RWPE1 (cell line): ENCODE data around the gene NMT2.
A peak's percentile ranks its signal among the peaks of the same experiment; 100 is the strongest.

Experiments
- CTCF ChIA-PET: fragments of 350-600 bp; sonication (Branson Sonifier 250); formaldehyde crosslinking; extraction: SDS; loops from one replicate; lab custom pipeline; 2021; lab: Yijun Ruan, JAX
- POLR2A ChIA-PET: fragments of 400-600 bp; formaldehyde crosslinking; extraction: SDS; loops from one replicate; lab custom pipeline; 2020; ENCODE audit warnings: antibody characterized with exemption; ENCODE audit not compliant: low non-redundant PET; lab: Yijun Ruan, JAX
- DNase-seq: peaks from one replicate; pipeline ENCODE4 v3.0.0; 2012; ENCODE audit warnings: low spot score
- H3K27ac ChIP-seq: fragments of 450-650 bp; 2 replicates; pipeline ENCODE4 v1.5.1; 2017
- CTCF ChIP-seq: fragments of 450-650 bp; conservative IDR thresholded peaks from 2 replicates; pipeline ENCODE4 v1.5.1; 2017; ENCODE audit warnings: low read depth, mild to moderate bottlenecking

Gene NMT2

GRCh38 chr10:15137036-15137359 lies 31.5 kb downstream of the NMT2 start:
- DNase-seq, result no peak
- POLR2A ChIA-PET, result no interaction called here
- H3K27ac ChIP-seq, result no peak overlapping the region
- CTCF ChIA-PET, result no interaction called here
- TF ChIP-seq CTCF, result no peak

GRCh38 chr10:15136129-15137035 lies 32.1 kb downstream of the NMT2 start:
- ChIA-PET POLR2A (no interaction called here), CTCF (no interaction called here)
- no peak overlapping the region for H3K27ac ChIP-seq
- TF ChIP-seq CTCF, result no peak
- no peak for DNase-seq

- no peak for TF ChIP-seq CTCF
- CTCF ChIA-PET, result interaction anchor here (0.6 kb wide), 1 partner anchor 634 kb away, joined by 3 read pairs; no protein-coding TSS in a partner anchor
- DNase-seq, result no peak
- H3K27ac ChIP-seq, result no peak overlapping the region
- POLR2A ChIA-PET, result no interaction called here
These were observed 37.2 kb downstream of the NMT2 start for GRCh38 chr10:15131330-15131729.

- POLR2A ChIA-PET, result no interaction called here
- TF ChIP-seq CTCF, result no peak
- DNase-seq, result no peak
- CTCF ChIA-PET, result no interaction called here
- no peak overlapping the region for H3K27ac ChIP-seq
These were observed 43.6 kb downstream of the NMT2 start for GRCh38 chr10:15124908-15125307.

GRCh38 chr10:15124190-15124589 lies 44.3 kb downstream of the NMT2 start:
- H3K27ac ChIP-seq, result peak overlapping the region; percentile 40; the same call in 1 of the 2 replicates
- TF ChIP-seq CTCF, result no peak
- no peak for DNase-seq
- CTCF ChIA-PET, result no interaction called here
- POLR2A ChIA-PET, result no interaction called here

GRCh38 chr10:15123749-15124184 lies 44.7 kb downstream of the NMT2 start:
- peak; percentile 66 for DNase-seq
- ChIA-PET POLR2A (no interaction called here), CTCF (no interaction called here)
- no peak overlapping the region for H3K27ac ChIP-seq
- no peak for TF ChIP-seq CTCF
